Breast epithelium (tissue), 4 donors: ENCODE results near the gene BDKRB2. TPM values are rescaled to one million over a fixed set of nuclear protein-coding genes. Genes with fewer than 3 reads are reported as not detected.

ENCODE experiments used
- DNase-seq, 2 donors: peaks; one replicate each; pipeline ENCODE4 v3.0.0-alpha.2; 2019; ENCODE audit warnings: low spot score in 2 of 2
- H3K27ac ChIP-seq, 2 donors: fragments of 200-600 bp; sonication (generic) in 1 of 2; one replicate each; pipeline ENCODE4 v1.5.1; 2016 to 2019; ENCODE audit warnings: mild to moderate bottlenecking in 1 of 2
- H3K27me3 ChIP-seq, 2 donors: fragments of 200-600 bp; sonication (generic) in 1 of 2; one replicate each; pipeline versions ENCODE4 v1.5.1 to v1.6.0; 2017 to 2019; ENCODE audit warnings: control low read depth in 1 of 2, mild to moderate bottlenecking in 1 of 2
- H3K36me3 ChIP-seq: fragments of 200-600 bp; one replicate; pipeline ENCODE4 v1.5.1; 2019
- H3K4me1 ChIP-seq, 2 donors: fragments of 200-600 bp; sonication (generic); one replicate each; pipeline ENCODE4 v1.5.1; 2016 to 2019; ENCODE audit warnings: control low read depth in 1 of 2
- H3K4me3 ChIP-seq, 3 donors: fragments of 200-600 bp; sonication (generic); 1 replicate in 2 of 3; 2 replicates in 1 of 3; pipeline ENCODE4 v1.5.1; 2016 to 2019; ENCODE audit warnings: mild to moderate bottlenecking in 3 of 3, moderate library complexity in 2 of 3
- H3K9me3 ChIP-seq, 2 donors: fragments of 200-600 bp; sonication (generic) in 1 of 2; one replicate each; pipeline ENCODE4 v1.5.1; 2016 to 2019; ENCODE audit warnings: control low read depth in 1 of 2
- POLR2A ChIP-seq: fragments of 450-650 bp; IDR thresholded peaks from one replicate; pipeline ENCODE4 v1.6.1; 2016; ENCODE audit warnings: antibody characterized with exemption, mild to moderate bottlenecking, moderate library complexity
- POLR2AphosphoS5 ChIP-seq, 3 donors: sonication (generic); formaldehyde crosslinking; IDR thresholded peaks; one replicate each; pipeline ENCODE4 v1.6.1; 2017; ENCODE audit warnings: antibody characterized with exemption in 3 of 3
- intact Hi-C: fragments of 100-400 bp; cut with DNase I; formaldehyde crosslinking; loops from one replicate; pipeline ENCODE4 v1.15.1; 2023; ENCODE audit warnings: low total_unique reads
- total RNA-seq, 3 donors: library from RNA; depleted of rRNA; stranded (reverse); fragments of >200 nt; gene quantifications; one replicate each; pipeline ENCODE4 v1.1.0, GENCODE V29; 2016
- TF ChIP-seq, protein P1 (sequence below), 3 donors: fragments of 450-650 bp; IDR thresholded peaks; one replicate each; pipeline ENCODE4 v1.5.1; 2016 to 2017; ENCODE audit warnings: antibody characterized with exemption in 3 of 3, mild to moderate bottlenecking in 3 of 3, moderate library complexity in 3 of 3

Gene BDKRB2
- total RNA-seq, 3 donors from 2014 or later, result 1.1 to 5.6 (median 4.2) TPM

DNA sequence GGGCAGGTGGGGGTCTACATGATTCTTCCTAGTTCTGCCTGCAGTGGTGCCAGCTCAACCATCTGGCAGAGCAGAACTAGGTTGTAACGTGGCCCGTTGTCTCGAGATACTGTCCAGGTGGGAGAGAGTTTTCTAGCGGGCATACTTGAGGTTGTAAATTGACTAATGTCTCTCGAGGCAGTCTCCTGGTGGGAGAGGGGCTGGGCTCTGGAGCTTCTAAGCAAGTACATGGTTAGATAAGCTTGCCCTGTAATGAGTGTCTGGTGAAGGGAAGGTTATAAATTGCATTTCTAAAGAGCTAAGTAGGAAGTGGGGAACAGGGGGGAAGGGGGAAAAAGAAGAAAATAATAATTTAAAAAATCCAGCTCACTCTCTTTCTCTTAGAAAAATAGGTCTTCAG, 69.5 kb downstream of the BDKRB2 start:
- Histone ChIP-seq H3K27me3 (no peaks in the 10 kb centered on the region), H3K4me3 (no peak overlapping the region), H3K36me3 (no peaks in the 10 kb centered on the region), H3K4me1 (no peaks in the 10 kb centered on the region), H3K9me3 (peaks cover 15 to 17% of the 10 kb centered on the region in 2 donors), H3K27ac (peak overlapping the region in 1 of 2 donors; percentile 34)
- intact Hi-C loops, result loop anchor here (10.0 kb wide), 1 partner anchor 169 kb away; no protein-coding TSS in a partner anchor
- TF ChIP-seq POLR2A, result no peak
- TF ChIP-seq, protein P1, sequence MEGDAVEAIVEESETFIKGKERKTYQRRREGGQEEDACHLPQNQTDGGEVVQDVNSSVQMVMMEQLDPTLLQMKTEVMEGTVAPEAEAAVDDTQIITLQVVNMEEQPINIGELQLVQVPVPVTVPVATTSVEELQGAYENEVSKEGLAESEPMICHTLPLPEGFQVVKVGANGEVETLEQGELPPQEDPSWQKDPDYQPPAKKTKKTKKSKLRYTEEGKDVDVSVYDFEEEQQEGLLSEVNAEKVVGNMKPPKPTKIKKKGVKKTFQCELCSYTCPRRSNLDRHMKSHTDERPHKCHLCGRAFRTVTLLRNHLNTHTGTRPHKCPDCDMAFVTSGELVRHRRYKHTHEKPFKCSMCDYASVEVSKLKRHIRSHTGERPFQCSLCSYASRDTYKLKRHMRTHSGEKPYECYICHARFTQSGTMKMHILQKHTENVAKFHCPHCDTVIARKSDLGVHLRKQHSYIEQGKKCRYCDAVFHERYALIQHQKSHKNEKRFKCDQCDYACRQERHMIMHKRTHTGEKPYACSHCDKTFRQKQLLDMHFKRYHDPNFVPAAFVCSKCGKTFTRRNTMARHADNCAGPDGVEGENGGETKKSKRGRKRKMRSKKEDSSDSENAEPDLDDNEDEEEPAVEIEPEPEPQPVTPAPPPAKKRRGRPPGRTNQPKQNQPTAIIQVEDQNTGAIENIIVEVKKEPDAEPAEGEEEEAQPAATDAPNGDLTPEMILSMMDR (IDR thresholded peaks at IDR 0.05), result no peak
- TF ChIP-seq POLR2AphosphoS5 (IDR thresholded peaks at IDR 0.05), result no peak
- no peak for DNase-seq

DNA sequence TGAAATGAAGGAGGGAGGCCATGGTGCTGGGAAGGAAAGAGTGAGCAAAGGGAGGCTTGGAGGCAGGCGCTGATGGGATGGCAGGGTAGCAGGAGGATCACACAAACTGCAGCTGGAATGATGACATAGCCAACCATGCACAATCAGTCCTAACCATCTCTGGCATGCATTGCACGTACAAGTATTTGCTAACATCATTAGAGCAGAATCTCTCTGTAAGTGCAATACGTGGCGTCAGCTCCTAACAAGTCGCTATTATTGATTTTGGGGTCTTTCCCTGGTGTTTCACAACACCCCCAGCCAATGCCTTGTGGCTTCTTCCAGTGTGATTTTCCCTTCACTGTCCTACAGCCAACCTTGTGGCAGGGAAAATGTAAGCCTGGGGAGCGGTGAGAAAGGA, 69.9 kb downstream of the BDKRB2 start:
- H3K4me3 ChIP-seq, result no peak overlapping the region
- TF ChIP-seq POLR2AphosphoS5 (IDR thresholded peaks at IDR 0.05), result no peak
- TF ChIP-seq, protein P1 (IDR thresholded peaks at IDR 0.05), result no peak
- TF ChIP-seq POLR2A, result no peak
- no peak for DNase-seq
- H3K27me3 ChIP-seq, result no peaks in the 10 kb centered on the region
- no peaks in the 10 kb centered on the region for H3K36me3 ChIP-seq
- H3K9me3 ChIP-seq, result peaks cover 15 to 17% of the 10 kb centered on the region in 2 donors
- peak overlapping the region in 1 of 2 donors; percentile 9 for H3K27ac ChIP-seq
- intact Hi-C loops, result loop anchor here (10.0 kb wide), 1 partner anchor 170 kb away; no protein-coding TSS in a partner anchor
- H3K4me1 ChIP-seq, result no peaks in the 10 kb centered on the region

DNA sequence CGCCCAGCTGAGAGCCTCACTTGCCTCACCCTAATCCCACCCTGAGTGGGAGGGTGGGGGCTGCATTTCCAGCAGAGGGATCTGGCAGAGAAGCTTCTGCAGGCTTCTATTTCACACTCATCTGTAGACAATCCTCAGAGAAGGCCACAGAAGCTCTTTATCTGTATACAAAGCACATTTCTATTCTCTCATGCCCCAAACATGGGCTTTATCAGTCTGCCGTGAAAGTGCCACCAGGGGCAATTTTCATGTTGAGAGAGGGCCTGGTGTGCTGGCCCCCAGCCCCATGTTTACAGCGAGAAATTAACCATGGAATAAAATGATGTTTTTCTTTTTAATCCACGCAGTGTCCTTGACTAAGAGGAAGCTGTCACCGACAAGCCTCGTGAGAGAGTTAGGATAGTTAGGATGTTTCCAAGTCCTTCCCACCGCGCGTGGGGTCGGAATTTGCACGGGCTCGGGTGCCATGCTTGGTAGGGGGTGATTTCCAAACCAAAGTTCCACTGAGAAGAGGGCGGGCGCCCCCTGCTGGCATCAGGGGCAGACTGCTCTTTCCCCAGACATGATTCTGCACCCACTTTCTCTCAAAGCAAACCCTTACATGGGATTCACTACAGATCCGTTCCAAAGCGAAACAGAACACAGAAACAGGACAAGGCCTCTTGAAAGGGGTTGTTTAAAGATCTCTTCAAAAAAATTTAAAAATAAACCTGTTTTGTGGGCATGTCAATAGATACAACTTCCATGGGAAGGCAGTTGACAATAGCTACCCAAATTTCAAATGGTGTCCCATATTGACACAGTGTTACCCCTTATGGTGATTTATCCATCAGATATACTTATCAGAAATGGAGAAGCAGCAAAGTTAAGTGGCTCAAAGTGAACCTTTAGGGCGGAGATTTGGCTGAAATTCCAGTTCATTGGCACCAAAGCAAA, 70.8 kb downstream of the BDKRB2 start:
- Histone ChIP-seq H3K27ac (peak overlapping the region; percentile 9 to 38), H3K4me3 (no peak overlapping the region), H3K27me3 (no peaks in the 10 kb centered on the region), H3K36me3 (no peaks in the 10 kb centered on the region), H3K4me1 (no peaks in the 10 kb centered on the region), H3K9me3 (peaks cover 15 to 17% of the 10 kb centered on the region in 2 donors)
- peak; percentile 53 to 72 for DNase-seq
- intact Hi-C loops, result loop anchor here (5.0 to 10.0 kb wide), 2 partner anchors 171 to 713 kb away; no protein-coding TSS in a partner anchor
- TF ChIP-seq, protein P1 (IDR thresholded peaks at IDR 0.05), result peak; percentile 87 to 91 (median 90)
- TF ChIP-seq POLR2A, result no peak

DNA sequence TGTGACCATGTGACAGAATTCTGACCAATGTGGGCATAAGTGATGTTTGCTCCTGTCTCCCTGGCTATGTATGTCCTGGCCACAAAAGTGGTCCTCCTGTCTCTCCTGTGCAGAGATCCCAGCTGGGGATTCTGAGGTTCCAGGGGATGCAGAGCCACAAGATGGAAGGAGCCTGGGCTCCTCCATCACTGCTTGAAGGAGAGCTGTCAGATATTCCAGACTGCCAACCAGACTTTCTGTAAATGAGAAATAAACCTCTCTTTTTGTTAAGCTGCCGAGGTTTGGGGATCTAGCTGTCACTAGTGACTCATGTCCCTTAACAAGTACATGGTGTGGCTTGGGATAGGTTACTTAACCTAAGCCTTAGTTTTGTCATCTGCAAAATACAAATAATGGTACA, 73.3 kb downstream of the BDKRB2 start:
- no peak overlapping the region for H3K4me3 ChIP-seq
- no peaks in the 10 kb centered on the region for H3K4me1 ChIP-seq
- TF ChIP-seq POLR2AphosphoS5 (IDR thresholded peaks at IDR 0.05) (no peak), POLR2A (no peak)
- TF ChIP-seq, protein P1 (IDR thresholded peaks at IDR 0.05), result no peak
- H3K36me3 ChIP-seq, result no peaks in the 10 kb centered on the region
- peaks cover 12 to 15% of the 10 kb centered on the region in 2 donors for H3K9me3 ChIP-seq
- intact Hi-C loops, result loop anchor here (5.0 to 10.0 kb wide), 2 partner anchors 173 to 716 kb away; no protein-coding TSS in a partner anchor
- DNase-seq, result no peak
- no peak overlapping the region for H3K27ac ChIP-seq
- H3K27me3 ChIP-seq, result no peaks in the 10 kb centered on the region

DNA sequence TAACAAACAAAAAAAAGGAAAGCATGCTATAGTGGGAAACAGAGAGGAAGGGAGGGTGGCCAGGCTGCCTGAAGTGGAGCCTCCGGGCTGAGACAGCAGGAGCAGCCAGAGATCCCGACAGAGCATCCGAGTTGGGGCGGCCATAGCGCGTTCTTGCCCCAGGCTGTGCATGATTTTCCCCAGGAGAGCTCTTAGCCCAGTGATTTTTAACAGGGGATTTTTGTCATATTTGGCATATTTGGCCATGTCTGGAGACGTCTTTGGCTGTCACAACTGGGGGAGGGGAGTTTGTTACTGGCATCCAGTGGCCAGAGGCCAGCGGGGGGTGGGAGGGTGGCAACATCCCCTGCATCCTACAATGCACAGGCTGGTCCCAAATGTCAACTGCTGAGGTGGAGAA, 74.9 kb downstream of the BDKRB2 start:
- H3K27ac ChIP-seq, result no peak overlapping the region
- H3K4me1 ChIP-seq, result no peaks in the 10 kb centered on the region
- no peaks in the 10 kb centered on the region for H3K36me3 ChIP-seq
- no peaks in the 10 kb centered on the region for H3K27me3 ChIP-seq
- no peak overlapping the region for H3K4me3 ChIP-seq
- TF ChIP-seq POLR2AphosphoS5 (IDR thresholded peaks at IDR 0.05), result no peak
- TF ChIP-seq POLR2A, result no peak
- TF ChIP-seq, protein P1 (IDR thresholded peaks at IDR 0.05), result no peak
- peaks cover 12 to 15% of the 10 kb centered on the region in 2 donors for H3K9me3 ChIP-seq
- DNase-seq, result no peak
- intact Hi-C loops, result loop anchor here (5.0 to 10.0 kb wide), 2 partner anchors 175 to 717 kb away; no protein-coding TSS in a partner anchor
